GM19238 (cell line): ENCODE data around the gene NPEPL1.
"Not testable (repeated sequence)": the region's sequence is repeated elsewhere in the genome, so short reads cannot be mapped to it uniquely, and the experiment has no call there.

ENCODE experiments used
- DNase-seq: peaks from one replicate; pipeline ENCODE4 v3.0.0; 2011; ENCODE audit warnings: low spot score; ENCODE audit not compliant: insufficient read length

NPEPL1 gene

GRCh38 chr20:58712806-58713731, 20.5 kb downstream of the NPEPL1 start:
- no peak for DNase-seq

GRCh38 chr20:58713801-58714339, 21.3 kb downstream of the NPEPL1 start:
- DNase-seq = no peak

GRCh38 chr20:58714340-58714922, 21.8 kb downstream of the NPEPL1 start:
- no peak for DNase-seq

GRCh38 chr20:58714923-58715351, 22.3 kb downstream of the NPEPL1 start:
- DNase-seq = no peak

- DNase-seq = no peak
These were observed 22.8 kb downstream of the NPEPL1 start for GRCh38 chr20:58715391-58715800.

- DNase-seq = no peak
These were observed 23.3 kb downstream of the NPEPL1 start for GRCh38 chr20:58715801-58716475.

GRCh38 chr20:58716476-58717277, 24.1 kb downstream of the NPEPL1 start:
- no peak for DNase-seq

DNA sequence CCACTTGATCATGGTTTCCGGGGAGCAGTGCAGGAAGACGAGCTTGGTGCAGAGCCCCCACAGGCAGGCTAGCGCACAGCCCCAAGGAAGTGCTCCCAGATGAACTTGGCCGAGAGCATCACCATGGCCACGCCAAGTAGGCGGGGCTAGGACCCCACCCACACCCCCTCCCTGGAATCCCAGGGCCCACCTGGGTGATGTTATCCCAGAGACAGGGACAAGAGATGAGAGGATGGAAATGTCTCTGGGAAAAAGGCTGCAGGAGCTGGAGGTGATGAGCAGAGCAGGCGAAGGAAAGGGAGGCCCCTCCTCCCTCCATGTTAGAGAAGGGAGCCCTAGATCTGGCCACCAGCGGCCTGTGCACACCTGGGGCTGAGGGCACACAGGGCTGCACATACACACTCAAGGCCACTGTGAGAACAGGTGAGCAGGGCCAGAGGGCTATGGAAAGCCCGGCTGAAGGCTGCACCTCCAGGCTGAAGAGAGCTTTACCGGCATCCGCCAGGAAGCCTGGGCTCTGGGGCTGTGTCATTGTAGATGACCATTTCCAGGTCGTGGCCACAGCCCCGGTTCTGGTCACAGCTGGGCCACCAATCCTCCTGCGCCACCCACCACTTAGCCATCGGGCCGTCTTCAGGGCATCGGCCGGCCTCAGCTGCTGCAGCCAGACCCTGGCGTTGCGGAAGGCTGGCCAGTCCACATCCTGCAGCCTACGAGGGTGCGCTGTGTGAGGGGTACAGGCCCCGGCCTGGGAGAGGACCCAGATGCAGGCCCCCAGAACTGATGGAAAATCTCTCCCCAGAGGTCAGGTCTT, 24.9 kb downstream of the NPEPL1 start:
- DNase-seq = no peak

- no peak for DNase-seq
These were observed 25.5 kb downstream of the NPEPL1 start for GRCh38 chr20:58718121-58718563.

DNA sequence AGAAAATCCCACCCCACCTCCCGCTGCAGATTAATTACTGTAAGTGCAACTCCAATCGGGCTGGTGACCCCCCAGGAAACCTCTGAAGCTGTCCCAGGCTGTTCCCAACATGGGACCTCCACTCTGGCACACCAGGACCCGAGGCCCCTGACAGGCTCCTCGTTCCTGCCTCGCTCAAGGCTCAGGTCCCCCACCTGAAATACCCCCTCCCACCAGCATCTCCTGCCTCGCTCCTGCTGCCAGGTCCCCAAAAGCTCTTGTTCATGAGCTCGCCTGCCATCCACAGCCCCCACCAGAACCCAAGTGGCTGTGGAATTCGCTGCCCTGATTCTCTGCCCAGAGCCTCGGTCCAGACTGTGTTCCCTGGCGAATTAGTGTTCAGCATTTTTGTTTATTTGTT, 26.1 kb downstream of the NPEPL1 start:
- DNase-seq = no peak

GRCh38 chr20:58719258-58719657, 26.7 kb downstream of the NPEPL1 start:
- no peak for DNase-seq

DNA sequence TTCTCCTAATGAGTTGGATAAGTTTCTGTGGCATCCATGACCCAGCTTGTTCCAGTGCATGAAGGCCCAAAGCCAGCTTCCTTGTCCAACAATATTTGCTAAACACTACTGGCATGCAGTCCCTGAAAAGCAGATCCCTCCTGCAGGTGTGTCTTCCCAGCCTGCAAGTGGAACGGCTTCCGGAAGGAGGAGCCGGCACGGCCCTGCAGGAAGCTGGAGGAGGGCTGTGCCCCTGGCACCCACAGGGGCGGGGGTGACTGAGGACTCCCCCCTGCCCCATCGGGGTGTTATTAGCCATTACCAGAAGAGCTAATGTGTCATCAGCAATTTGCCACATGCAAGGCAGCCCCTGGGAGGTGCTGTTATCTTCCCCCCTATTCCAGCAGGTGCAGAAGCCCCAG, 27.4 kb downstream of the NPEPL1 start:
- DNase-seq = no peak

GRCh38 chr20:58720890-58721289, 28.3 kb downstream of the NPEPL1 start:
- no peak for DNase-seq

DNA sequence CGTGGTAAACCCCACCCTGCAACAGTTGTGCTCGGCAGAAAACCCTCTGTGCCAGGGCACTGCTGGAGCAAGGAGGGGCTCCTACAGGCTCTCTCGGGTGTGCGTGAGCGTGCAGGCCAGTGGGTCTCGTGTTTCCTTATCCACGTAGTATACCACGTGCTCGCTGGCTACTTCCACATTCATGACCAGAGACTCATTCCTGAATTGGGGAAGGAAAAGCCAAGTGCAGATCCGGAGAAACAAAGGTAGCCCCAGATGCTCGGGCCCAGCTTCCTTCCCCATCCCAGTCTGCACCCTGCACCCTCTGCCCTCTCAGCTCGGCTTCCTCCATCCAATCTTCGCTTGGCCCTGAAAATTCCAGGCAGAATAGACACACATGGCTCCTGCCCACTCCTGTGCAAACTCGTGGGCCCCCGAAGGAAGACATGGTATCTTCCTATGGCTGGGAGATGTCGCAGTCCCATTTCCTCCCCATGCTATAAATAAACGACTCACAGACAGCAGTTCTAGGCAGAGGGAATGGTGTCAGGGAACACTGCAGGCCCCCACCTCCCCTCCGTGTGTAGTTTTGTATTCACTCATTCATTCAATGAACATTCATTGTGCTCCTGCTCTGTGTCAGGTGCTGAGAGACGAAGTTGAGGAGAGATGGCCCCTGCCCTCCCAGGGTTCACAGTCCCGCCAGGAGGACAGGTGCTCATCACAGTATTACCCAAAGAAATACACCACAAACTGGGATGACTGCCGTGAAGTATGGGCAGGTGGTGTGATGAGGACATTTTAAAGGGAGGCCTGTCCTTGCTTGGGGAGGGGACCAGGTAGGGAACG, 29.6 kb downstream of the NPEPL1 start:
- no peak for DNase-seq

DNA sequence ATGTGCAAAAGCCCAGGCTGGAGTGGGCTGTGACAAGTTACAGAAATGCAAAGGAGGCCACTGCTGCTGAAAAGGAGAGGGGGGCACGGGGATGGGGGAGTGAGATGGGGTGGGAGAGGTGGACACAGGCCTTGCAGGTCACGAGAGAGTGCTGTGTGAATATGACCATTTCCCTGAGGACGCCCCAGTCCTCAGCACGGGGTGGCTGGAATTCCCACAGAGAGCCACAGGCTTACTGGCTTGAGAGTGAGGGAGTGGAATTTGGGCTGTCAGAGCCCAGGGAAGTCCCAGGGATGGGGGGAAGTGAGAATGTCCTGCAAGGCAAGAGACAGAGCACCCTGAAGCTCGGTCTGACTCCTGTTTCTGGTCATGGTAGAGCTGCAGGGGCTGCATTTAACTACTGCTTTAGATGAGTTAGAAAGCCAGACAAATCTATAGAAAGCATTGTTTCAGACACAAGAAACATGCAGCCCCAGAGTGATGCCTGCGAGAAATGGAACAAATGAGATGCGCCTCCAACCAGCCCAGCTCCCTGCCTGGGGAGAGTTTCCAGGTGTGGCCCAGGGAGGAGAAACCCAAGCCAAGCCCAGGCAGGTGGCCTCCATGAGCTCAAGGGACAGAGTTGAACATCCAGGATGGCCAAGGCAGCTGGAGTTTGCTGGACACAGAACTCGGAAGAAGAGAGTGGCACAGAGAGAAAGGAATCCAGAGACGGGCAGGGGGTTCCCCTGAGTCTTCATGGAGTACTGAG, 30.5 kb downstream of the NPEPL1 start:
- DNase-seq = no peak

DNA sequence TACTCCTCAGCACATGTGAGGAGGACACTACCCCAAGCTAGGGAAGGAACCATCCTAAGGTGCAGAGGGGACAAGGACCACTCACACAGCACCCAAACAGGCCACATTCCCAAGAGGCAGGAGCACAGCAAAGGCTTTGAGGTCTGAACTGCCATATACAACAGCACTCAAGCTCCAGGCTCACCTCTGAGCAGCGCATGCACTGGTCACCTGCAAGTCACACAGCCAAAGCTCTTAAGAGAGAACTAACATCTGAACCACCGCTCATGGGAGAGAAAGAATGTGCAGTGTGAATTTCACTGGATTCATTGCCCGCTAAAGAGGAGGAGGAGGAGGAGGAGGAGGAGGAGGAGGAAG, 31.0 kb downstream of the NPEPL1 start:
- no peak for DNase-seq

GRCh38 chr20:58726156-58726555, 33.6 kb downstream of the NPEPL1 start:
- not testable (repeated sequence) for DNase-seq

DNA sequence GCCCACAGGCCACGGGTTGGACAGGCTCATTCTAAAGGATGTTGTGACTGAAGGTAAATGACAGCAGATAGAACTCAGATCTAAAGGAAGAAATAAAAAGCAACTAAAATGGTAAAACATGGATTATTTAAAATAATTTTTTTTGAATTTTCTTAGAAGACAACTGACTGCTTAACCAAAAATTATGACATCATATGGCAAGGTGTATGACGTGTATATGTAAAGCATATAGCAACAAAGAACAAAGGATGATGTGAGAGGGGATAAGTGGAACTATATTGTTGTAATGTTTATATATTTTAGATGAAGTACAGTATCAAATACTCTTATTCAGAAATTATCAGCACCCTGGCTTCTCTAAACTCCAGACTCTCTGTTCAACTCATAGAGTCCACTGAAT, 38.6 kb downstream of the NPEPL1 start:
- DNase-seq = no peak

GRCh38 chr20:58737198-58737597, 44.6 kb downstream of the NPEPL1 start:
- DNase-seq = no peak
